ENCODE data around the gene STAMBPL1. TPM values are rescaled to one million over a fixed set of nuclear protein-coding genes. Genes with fewer than 3 reads are reported as not detected.

The STAMBPL1 gene
- total RNA-seq, 1 experiment from 2014 or later = 25.2 TPM

DNA sequence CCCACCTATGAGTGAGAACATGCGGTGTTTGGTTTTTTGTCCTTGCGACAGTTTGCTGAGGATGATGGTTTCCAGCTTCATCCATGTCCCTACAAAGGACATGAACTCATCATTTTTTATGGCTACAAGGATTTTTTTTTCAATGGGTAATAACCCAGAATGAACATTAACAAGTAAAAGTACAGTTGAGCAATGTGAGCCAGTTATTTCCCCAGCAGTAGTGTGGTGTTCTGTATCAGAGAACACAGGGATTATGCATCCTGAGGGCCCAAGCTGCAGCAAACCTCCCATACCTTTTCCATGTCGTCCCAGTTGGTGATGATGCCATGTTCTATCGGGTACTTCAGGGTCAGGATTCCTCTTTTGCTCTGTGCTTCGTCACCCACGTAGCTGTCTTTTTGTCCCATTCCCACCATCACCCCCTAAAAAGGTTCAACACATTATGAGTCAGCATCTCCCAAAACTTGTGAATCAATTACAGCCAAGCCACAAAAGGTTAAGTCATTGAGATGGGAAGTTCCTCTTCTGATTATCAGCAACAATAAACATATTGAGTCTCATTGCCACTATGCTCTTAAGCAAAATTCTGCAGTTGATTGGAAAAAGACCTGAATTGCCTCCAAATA lies 67.0 kb downstream of the STAMBPL1 start:
- ChIA-PET POLR2A (no interaction called here), CTCF (interaction anchor here (0.5 kb wide), 1 partner anchor 84 kb away, joined by 4 read pairs; no protein-coding TSS in a partner anchor)
- in situ Hi-C loops (cut with HindIII; ENCODE audit: low pct_unique_long_range_greater_than_20kb, low sequenced_read_pairs) (no loop called here), intact Hi-C loops (cut with micrococcal nuclease; ENCODE audit: unreplicated experiment) (no loop called here)
- no peaks in the 10 kb centered on the region for H3K36me3 ChIP-seq (ENCODE audit: control insufficient read depth, insufficient read depth, low read length)
- H3K27ac ChIP-seq (ENCODE audit: low read length) = no peak overlapping the region
- H3K4me1 ChIP-seq (ENCODE audit: control insufficient read depth, insufficient read depth, low read length) = no peaks in the 10 kb centered on the region
- ATAC-seq (no peak), DNase-seq (ENCODE audit: low read depth, low spot score) (no peak)
- H3K27me3 ChIP-seq (ENCODE audit: control insufficient read depth, insufficient read depth, low read length) = no peaks in the 10 kb centered on the region
- TF ChIP-seq TCF7L2 (IDR thresholded peaks at IDR 0.05; ENCODE audit: low read depth, low read length) (no peak), POLR2AphosphoS5 (IDR thresholded peaks at IDR 0.05; ENCODE audit: low read depth, low read length) (no peak), SIN3A (IDR thresholded peaks at IDR 0.05; ENCODE audit: borderline replicate concordance, insufficient read depth, low read depth, low read length) (no peak)
- TF ChIP-seq, protein P1, sequence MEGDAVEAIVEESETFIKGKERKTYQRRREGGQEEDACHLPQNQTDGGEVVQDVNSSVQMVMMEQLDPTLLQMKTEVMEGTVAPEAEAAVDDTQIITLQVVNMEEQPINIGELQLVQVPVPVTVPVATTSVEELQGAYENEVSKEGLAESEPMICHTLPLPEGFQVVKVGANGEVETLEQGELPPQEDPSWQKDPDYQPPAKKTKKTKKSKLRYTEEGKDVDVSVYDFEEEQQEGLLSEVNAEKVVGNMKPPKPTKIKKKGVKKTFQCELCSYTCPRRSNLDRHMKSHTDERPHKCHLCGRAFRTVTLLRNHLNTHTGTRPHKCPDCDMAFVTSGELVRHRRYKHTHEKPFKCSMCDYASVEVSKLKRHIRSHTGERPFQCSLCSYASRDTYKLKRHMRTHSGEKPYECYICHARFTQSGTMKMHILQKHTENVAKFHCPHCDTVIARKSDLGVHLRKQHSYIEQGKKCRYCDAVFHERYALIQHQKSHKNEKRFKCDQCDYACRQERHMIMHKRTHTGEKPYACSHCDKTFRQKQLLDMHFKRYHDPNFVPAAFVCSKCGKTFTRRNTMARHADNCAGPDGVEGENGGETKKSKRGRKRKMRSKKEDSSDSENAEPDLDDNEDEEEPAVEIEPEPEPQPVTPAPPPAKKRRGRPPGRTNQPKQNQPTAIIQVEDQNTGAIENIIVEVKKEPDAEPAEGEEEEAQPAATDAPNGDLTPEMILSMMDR (IDR thresholded peaks at IDR 0.05) = no peak
- H3K4me3 ChIP-seq (ENCODE audit: low read depth in 2 of 2, low read length in 2 of 2) = no peak overlapping the region
- H3K9me3 ChIP-seq (ENCODE audit: control insufficient read depth, insufficient read depth, low read depth, low read length) = no peaks in the 10 kb centered on the region
- no TSS peak for BruUV-seq (replicated peaks)

- Histone ChIP-seq H3K9me3 (ENCODE audit: control insufficient read depth, insufficient read depth, low read depth, low read length) (no peaks in the 10 kb centered on the region), H3K27me3 (ENCODE audit: control insufficient read depth, insufficient read depth, low read length) (no peaks in the 10 kb centered on the region), H3K4me1 (ENCODE audit: control insufficient read depth, insufficient read depth, low read length) (no peaks in the 10 kb centered on the region), H3K36me3 (ENCODE audit: control insufficient read depth, insufficient read depth, low read length) (no peaks in the 10 kb centered on the region), H3K27ac (ENCODE audit: low read length) (no peak overlapping the region), H3K4me3 (ENCODE audit: low read depth in 2 of 2, low read length in 2 of 2) (no peak overlapping the region)
- in situ Hi-C loops (cut with HindIII; ENCODE audit: low pct_unique_long_range_greater_than_20kb, low sequenced_read_pairs) = no loop called here
- TF ChIP-seq SIN3A (IDR thresholded peaks at IDR 0.05; ENCODE audit: borderline replicate concordance, insufficient read depth, low read depth, low read length) (no peak), TCF7L2 (IDR thresholded peaks at IDR 0.05; ENCODE audit: low read depth, low read length) (no peak), POLR2AphosphoS5 (IDR thresholded peaks at IDR 0.05; ENCODE audit: low read depth, low read length) (no peak), REST (IDR thresholded peaks at IDR 0.05; ENCODE audit: insufficient read depth in 1 of 2, low read depth in 2 of 2, low read length in 1 of 2) (no peak)
- TF ChIP-seq, protein P1 (IDR thresholded peaks at IDR 0.05) = no peak
- no peak for ATAC-seq
- no peak for DNase-seq (ENCODE audit: low read depth, low spot score)
- BruUV-seq (replicated peaks) = no TSS peak
- intact Hi-C loops (cut with micrococcal nuclease; ENCODE audit: unreplicated experiment) = no loop called here
- ChIA-PET CTCF (no interaction called here), POLR2A (no interaction called here)
Measured at GRCh38 chr10:88949051-88949450, 69.0 kb downstream of the STAMBPL1 start.
